HepG2 (cell line): ENCODE results near the gene TSEN34. TPM values are rescaled to one million over a fixed set of nuclear protein-coding genes. Genes with fewer than 3 reads are reported as not detected.

Experiments used
- ATF2 ChIP-seq: sonication (generic); formaldehyde crosslinking; IDR thresholded peaks from 2 replicates; pipeline ENCODE4 v1.4.0; 2020; ENCODE audit warnings: missing genetic modification reagents
- CHCHD3 ChIP-seq: sonication (generic); formaldehyde crosslinking; IDR thresholded peaks from 2 replicates; pipeline ENCODE4 v1.8.0; 2022; ENCODE audit warnings: mild to moderate bottlenecking, missing genetic modification reagents, moderate library complexity
- CREB1 ChIP-seq, 2 experiments: fragments of 450-650 bp in 1 of 2; IDR thresholded peaks; 2 replicates each; pipeline ENCODE4 v1.6.1; 2016 to 2017; ENCODE audit warnings: control low read depth in 1 of 2, mild to moderate bottlenecking in 1 of 2, missing compliant biosample characterization in 1 of 2, missing genetic modification characterization in 1 of 2
- DRAP1 ChIP-seq: IDR thresholded peaks from 2 replicates; pipeline ENCODE4 v1.6.1; 2016; ENCODE audit warnings: missing genetic modification reagents, missing compliant biosample characterization
- HDAC1 ChIP-seq: sonication (generic); formaldehyde crosslinking; IDR thresholded peaks from 2 replicates; pipeline ENCODE4 v1.5.1; 2020; ENCODE audit warnings: mild to moderate bottlenecking, missing genetic modification reagents
- MLXIP ChIP-seq: sonication (generic); formaldehyde crosslinking; IDR thresholded peaks from 2 replicates; pipeline ENCODE4 v1.9.0; 2021; ENCODE audit warnings: missing genetic modification reagents, borderline replicate concordance
- MYPOP ChIP-seq: sonication (generic); formaldehyde crosslinking; IDR thresholded peaks from 2 replicates; pipeline ENCODE4 v1.8.1; 2023; ENCODE audit warnings: mild to moderate bottlenecking, moderate library complexity, missing genetic modification reagents
- NFAT5 ChIP-seq: sonication (generic); formaldehyde crosslinking; IDR thresholded peaks from 2 replicates; pipeline ENCODE4 v1.4.0; 2020; ENCODE audit warnings: missing genetic modification reagents
- RAD21 ChIP-seq: fragments of 450-650 bp; formaldehyde crosslinking; IDR thresholded peaks from 2 replicates; pipeline ENCODE4 v1.5.0; 2020; ENCODE audit warnings: mild to moderate bottlenecking
- RFXANK ChIP-seq: IDR thresholded peaks from 2 replicates; pipeline ENCODE4 v1.6.1; 2016
- SMYD3 ChIP-seq: sonication (generic); formaldehyde crosslinking; IDR thresholded peaks from 2 replicates; pipeline ENCODE4 v1.8.1; 2023; ENCODE audit warnings: mild to moderate bottlenecking, missing genetic modification reagents
- SRF ChIP-seq: IDR thresholded peaks from 2 replicates; pipeline ENCODE4 v1.6.1; 2011; ENCODE audit warnings: mild to moderate bottlenecking, low read depth, low read length, moderate library complexity
- TBX2 ChIP-seq: sonication (generic); formaldehyde crosslinking; IDR thresholded peaks from 2 replicates; pipeline ENCODE4 v1.5.0; 2020; ENCODE audit warnings: missing genetic modification reagents, mild to moderate bottlenecking, borderline replicate concordance
- ZNF484 ChIP-seq: sonication (generic); formaldehyde crosslinking; IDR thresholded peaks from 2 replicates; pipeline ENCODE4 v1.5.1; 2020; ENCODE audit warnings: mild to moderate bottlenecking, low read depth, missing genetic modification reagents, borderline replicate concordance
- ZNF556 ChIP-seq: sonication (generic); formaldehyde crosslinking; IDR thresholded peaks from 2 replicates; pipeline ENCODE4 v1.4.0; 2020; ENCODE audit warnings: mild to moderate bottlenecking, missing genetic modification reagents, borderline replicate concordance
- ZNF780A ChIP-seq: sonication (generic); formaldehyde crosslinking; IDR thresholded peaks from 2 replicates; pipeline ENCODE4 v1.8.0; 2022; ENCODE audit warnings: mild to moderate bottlenecking, missing genetic modification reagents, moderate library complexity
- polyA plus RNA-seq, 8 experiments: library from polyadenylated mRNA; depleted of rRNA in 3 of 8; stranded (reverse) in 7 of 8; unstranded in 1 of 8; fragments of >200 nt; fragmentation: Illumina TruSeq in 4 of 8; extraction: Trizol in 4 of 8; gene quantifications; 2 replicates each; pipeline versions ENCODE4 v1.2.1 to v1.2.3, GENCODE V29; 2011 to 2016; ENCODE audit warnings: low read depth in 4 of 8, missing spikeins in 1 of 8, mixed read lengths in 1 of 8; ENCODE audit not compliant: insufficient read depth in 1 of 8
- total RNA-seq, 5 experiments: library from RNA; depleted of rRNA; stranded (reverse); fragments of >200 nt; fragmentation: Illumina TruSeq; extraction: Trizol; gene quantifications; 2 replicates each; pipeline ENCODE4 v1.2.3, GENCODE V29; 2016; ENCODE audit warnings: low read depth in 1 of 5

TSEN34 gene
- total and polyA plus RNA-seq, 2 of the 13 experiments (the other 11 are each of a cell fraction or from before 2014, with no cell fraction given), result 55.1 to 65.4 TPM

GRCh38 chr19:54209811-54210494 lies 18.8 kb downstream of the TSEN34 start (continued):
- no peak for TF ChIP-seq NFAT5 (CRISPR knock-in tag)
- no peak for TF ChIP-seq MLXIP (CRISPR knock-in tag)
- peak; percentile 55 for TF ChIP-seq ZNF780A
- no peak for TF ChIP-seq SMYD3 (CRISPR knock-in tag)
- TF ChIP-seq ZNF556, result 0 out of 2 replicates have a peak, but pooled peaks have one; percentile 55
- no peak for TF ChIP-seq CHCHD3 (CRISPR knock-in tag)
- TF ChIP-seq MYPOP (CRISPR knock-in tag), result no peak
- peak; percentile 62; the same call in 1 of the 2 replicates for TF ChIP-seq HDAC1 (CRISPR knock-in tag)
- no peak for TF ChIP-seq SRF
- TF ChIP-seq ZNF484 (CRISPR knock-in tag), result no peak
- peak; percentile 55 for TF ChIP-seq TBX2
- no peak for TF ChIP-seq CREB1 (IDR thresholded peaks at IDR 0.05)
- TF ChIP-seq CREB1 (CRISPR knock-in tag; IDR thresholded peaks at IDR 0.05), result peak; percentile 43; the same call in 1 of the 2 replicates
- TF ChIP-seq RAD21, result no peak
- TF ChIP-seq ATF2 (CRISPR knock-in tag), result peak; percentile 66; the same call in 1 of the 2 replicates
- peak; percentile 50; the same call in 1 of the 2 replicates for TF ChIP-seq DRAP1 (CRISPR knock-in tag)
- peak; percentile 35; the same call in 1 of the 2 replicates for TF ChIP-seq RFXANK
